Endothelial cell (in vitro differentiated cells): Measurements from ENCODE around the gene ATP5PF. TPM values are rescaled to one million over a fixed set of nuclear protein-coding genes. Genes with fewer than 3 reads are reported as not detected.
A peak's percentile ranks its signal among the peaks of the same experiment; 100 is the strongest.

Experiments
- DNase-seq: peaks from one replicate; pipeline ENCODE4 v3.0.0; 2021; ENCODE audit warnings: low spot score
- H3K27ac Mint-ChIP-seq: one replicate; pipeline ENCODE4 v1.8.0; 2021; ENCODE audit warnings: mixed read lengths, inconsistent platforms; ENCODE audit not compliant: unreplicated experiment
- H3K27me3 Mint-ChIP-seq: one replicate; pipeline ENCODE4 v1.8.0; 2021; ENCODE audit warnings: mild to moderate bottlenecking, moderate library complexity, mixed read lengths, inconsistent platforms; ENCODE audit not compliant: unreplicated experiment
- H3K36me3 Mint-ChIP-seq: one replicate; pipeline ENCODE4 v1.8.0; 2021; ENCODE audit warnings: mild to moderate bottlenecking, low read depth, mixed read lengths, inconsistent platforms; ENCODE audit not compliant: unreplicated experiment
- H3K4me1 Mint-ChIP-seq: one replicate; pipeline ENCODE4 v1.8.0; 2021; ENCODE audit warnings: mild to moderate bottlenecking, mixed read lengths, inconsistent platforms; ENCODE audit not compliant: unreplicated experiment
- H3K4me3 Mint-ChIP-seq: one replicate; pipeline ENCODE4 v1.8.0; 2021; ENCODE audit warnings: mild to moderate bottlenecking, mixed read lengths, inconsistent platforms; ENCODE audit not compliant: unreplicated experiment
- H3K9me3 Mint-ChIP-seq: one replicate; pipeline ENCODE4 v1.8.0; 2021; ENCODE audit warnings: mixed read lengths, inconsistent platforms; ENCODE audit not compliant: unreplicated experiment
- CTCF ChIP-seq: fragments of 200-600 bp; sonication (generic); IDR thresholded peaks from one replicate; pipeline ENCODE4 v1.5.0; 2021; ENCODE audit warnings: antibody characterized with exemption; ENCODE audit not compliant: unreplicated experiment
- total RNA-seq: library from RNA; stranded (reverse); fragmentation: NEBNext Ultra II Directional; extraction: Animal tissue kit (Norgen Biotek cat#: 25700); gene quantifications from one replicate; pipeline ENCODE4 v1.2.1, GENCODE V29; 2021; ENCODE audit not compliant: unreplicated experiment

Gene ATP5PF
- total RNA-seq, 1 donor from 2014 or later: 119 TPM

- Mint-ChIP-seq H3K27me3 (peaks cover 16% of the 10 kb centered on the region), H3K4me3 (no peak overlapping the region), H3K27ac (no peak overlapping the region), H3K4me1 (peaks cover 28% of the 10 kb centered on the region), H3K9me3 (no peaks in the 10 kb centered on the region), H3K36me3 (peaks cover 13% of the 10 kb centered on the region)
- no peak for DNase-seq
- no peak for TF ChIP-seq CTCF
Measured at GRCh38 chr21:25737421-25737820, 2.7 kb upstream of the ATP5PF start.

- peak overlapping the region; percentile 98 for H3K27ac Mint-ChIP-seq
- peaks cover 16% of the 10 kb centered on the region for H3K27me3 Mint-ChIP-seq
- peaks cover 13% of the 10 kb centered on the region for H3K36me3 Mint-ChIP-seq
- DNase-seq: no peak
- no peaks in the 10 kb centered on the region for H3K9me3 Mint-ChIP-seq
- H3K4me1 Mint-ChIP-seq: peaks cover 28% of the 10 kb centered on the region
- H3K4me3 Mint-ChIP-seq: peak overlapping the region; percentile 98
- TF ChIP-seq CTCF: no peak
Measured at GRCh38 chr21:25735646-25736597, 1.2 kb upstream of the ATP5PF start.

- Mint-ChIP-seq H3K36me3 (peaks cover 16% of the 10 kb centered on the region), H3K9me3 (no peaks in the 10 kb centered on the region), H3K27ac (peak overlapping the region; percentile 100), H3K27me3 (peaks cover 16% of the 10 kb centered on the region), H3K4me1 (peaks cover 28% of the 10 kb centered on the region), H3K4me3 (peak overlapping the region; percentile 99)
- no peak for TF ChIP-seq CTCF
- DNase-seq: no peak
Measured at GRCh38 chr21:25734654-25734903, 125 bp downstream of the ATP5PF start.

- Mint-ChIP-seq H3K36me3 (peaks cover 16% of the 10 kb centered on the region), H3K4me3 (peak overlapping the region; percentile 99), H3K27ac (peak overlapping the region; percentile 100), H3K27me3 (peaks cover 16% of the 10 kb centered on the region), H3K9me3 (no peaks in the 10 kb centered on the region), H3K4me1 (peaks cover 25% of the 10 kb centered on the region)
- DNase-seq: no peak
- TF ChIP-seq CTCF: no peak
Measured at GRCh38 chr21:25733859-25734653, 648 bp downstream of the ATP5PF start.
